Activated CD8-positive, alpha-beta memory T cell treated with anti-CD3 and anti-CD28 coated beads for 1 hour (primary cell): Measurements from ENCODE around the gene PCSK6.
"Not testable (repeated sequence)": the region's sequence is repeated elsewhere in the genome, so short reads cannot be mapped to it uniquely, and the experiment has no call there.

Experiments used
- DNase-seq, 2 donors: peaks; one replicate each; pipeline ENCODE4 v3.0.0-alpha.2; 2020; ENCODE audit warnings: low read depth in 1 of 2; ENCODE audit errors: extremely low read depth in 1 of 2

PCSK6 gene

GRCh38 chr15:101463696-101464095 is 25.8 kb downstream of the PCSK6 start:
- not testable (repeated sequence) for DNase-seq

GRCh38 chr15:101463270-101463669 is 26.2 kb downstream of the PCSK6 start:
- no peak for DNase-seq

- no peak for DNase-seq
Measured at GRCh38 chr15:101461097-101461496, 28.4 kb downstream of the PCSK6 start.

- DNase-seq = no peak
Measured at GRCh38 chr15:101459579-101460300, 29.8 kb downstream of the PCSK6 start.

GRCh38 chr15:101458908-101459578 is 30.5 kb downstream of the PCSK6 start:
- no peak for DNase-seq

GRCh38 chr15:101458158-101458900 is 31.2 kb downstream of the PCSK6 start:
- no peak for DNase-seq

GRCh38 chr15:101457696-101458095 is 31.8 kb downstream of the PCSK6 start:
- no peak for DNase-seq

- no peak for DNase-seq
Measured at GRCh38 chr15:101456057-101456739, 33.3 kb downstream of the PCSK6 start.

GRCh38 chr15:101455291-101456025 is 34.0 kb downstream of the PCSK6 start:
- DNase-seq = no peak

- not testable (repeated sequence) for DNase-seq
Measured at GRCh38 chr15:101454781-101455180, 34.7 kb downstream of the PCSK6 start.

GRCh38 chr15:101454365-101454764 is 35.1 kb downstream of the PCSK6 start:
- DNase-seq = no peak

- DNase-seq = no peak
Measured at GRCh38 chr15:101453123-101454120, 36.1 kb downstream of the PCSK6 start.

- no peak for DNase-seq
Measured at GRCh38 chr15:101452572-101452971, 36.9 kb downstream of the PCSK6 start.

- no peak for DNase-seq
Measured at GRCh38 chr15:101451846-101452245, 37.7 kb downstream of the PCSK6 start.

GRCh38 chr15:101451266-101451799 is 38.2 kb downstream of the PCSK6 start:
- no peak for DNase-seq

GRCh38 chr15:101450403-101451265 is 38.9 kb downstream of the PCSK6 start:
- DNase-seq = no peak

GRCh38 chr15:101449471-101450402 is 39.8 kb downstream of the PCSK6 start:
- no peak for DNase-seq
